A673 (cell line): ENCODE results near the gene SLC22A15.

Source experiments
- CTCF ChIP-seq: fragments of 300-800, 200-600 bp; sonication (generic); conservative IDR thresholded peaks from 2 replicates; pipeline ENCODE4 v1.5.1; 2017; ENCODE audit warnings: low read depth, mild to moderate bottlenecking, antibody characterized with exemption, low read length, moderate library complexity, mixed read lengths
- EZH2 ChIP-seq: fragments of 200-600 bp; sonication (generic); IDR thresholded peaks from 2 replicates; pipeline ENCODE4 v1.6.1; 2017; ENCODE audit warnings: borderline replicate concordance, low read depth, mild to moderate bottlenecking, mixed read lengths, antibody characterized with exemption, low read length; ENCODE audit not compliant: poor library complexity, severe bottlenecking

- TF ChIP-seq CTCF (no peak), EZH2 (no peak)
These were observed 697 bp downstream of the SLC22A15 start for GRCh38 chr1:115976921-115977498.
